ENCODE results near the gene FASTKD1.
"Not testable (repeated sequence)": the region's sequence is repeated elsewhere in the genome, so short reads cannot be mapped to it uniquely, and the experiment has no call there.

Gene FASTKD1

GRCh38 chr2:169583518-169583917, 9.9 kb upstream of the FASTKD1 start:
- peaks cover 9 to 19% (median 17%) of the 10 kb centered on the region in 4 experiments for H3K4me1 ChIP-seq (ENCODE audit: control extremely low read depth in 1 of 4, control insufficient read depth in 4 of 4, insufficient read depth in 4 of 4, low read length in 3 of 4)
- peaks cover 0 to 2% (median 0%) of the 10 kb centered on the region in 5 experiments for H3K9me3 ChIP-seq (ENCODE audit: control extremely low read depth in 1 of 5, control insufficient read depth in 4 of 5, insufficient read depth in 2 of 5, low read depth in 1 of 5, low read length in 4 of 5)
- H3K36me3 ChIP-seq (ENCODE audit: control insufficient read depth in 4 of 4, insufficient read depth in 4 of 4, low read length in 3 of 4): no peaks in the 10 kb centered on the region
- no peaks in the 10 kb centered on the region for H3K27me3 ChIP-seq (replicated peaks in 2 of 5; ENCODE audit: control insufficient read depth in 4 of 5, insufficient read depth in 5 of 5, low read length in 4 of 5)
- CTCF ChIA-PET: interaction anchor here (2.9 kb wide), 1 partner anchor 10 kb away, joined by 12 read pairs; the partner anchor contains the start of gene FASTKD1
- peak overlapping the region in 4 of 7 experiments; percentile 81 to 99 (median 96) for H3K4me3 ChIP-seq (ENCODE audit: control insufficient read depth in 1 of 7, extremely low read depth in 1 of 7, insufficient read depth in 4 of 7, low read depth in 2 of 7, low read length in 6 of 7)
- no peak for DNase-seq
- POLR2A ChIA-PET: no interaction called here
- peak overlapping the region in 1 of 2 experiments; percentile 98 for H3K27ac ChIP-seq (ENCODE audit: insufficient read depth in 1 of 2, low read depth in 1 of 2, low read length in 2 of 2, poor library complexity in 1 of 2, severe bottlenecking in 2 of 2)
- WGBS (ENCODE audit: insufficient coverage): 100% methylated on average over 1 of the region's 5 CpGs

GRCh38 chr2:169582552-169583266, 9.0 kb upstream of the FASTKD1 start:
- WGBS (ENCODE audit: insufficient coverage): 98% methylated on average over 6 of the region's 10 CpGs
- POLR2A ChIA-PET; H3K4me3 ChIP-seq (ENCODE audit: control insufficient read depth in 1 of 7, extremely low read depth in 1 of 7, insufficient read depth in 4 of 7, low read depth in 2 of 7, low read length in 6 of 7); H3K27me3 ChIP-seq (replicated peaks in 2 of 5; ENCODE audit: control insufficient read depth in 4 of 5, insufficient read depth in 5 of 5, low read length in 4 of 5); DNase-seq; H3K9me3 ChIP-seq (ENCODE audit: control extremely low read depth in 1 of 5, control insufficient read depth in 4 of 5, insufficient read depth in 2 of 5, low read depth in 1 of 5, low read length in 4 of 5); H3K36me3 ChIP-seq (ENCODE audit: control insufficient read depth in 4 of 4, insufficient read depth in 4 of 4, low read length in 3 of 4); H3K27ac ChIP-seq (ENCODE audit: insufficient read depth in 1 of 2, low read depth in 1 of 2, low read length in 2 of 2, poor library complexity in 1 of 2, severe bottlenecking in 2 of 2): not testable (repeated sequence)
- CTCF ChIA-PET: interaction anchor here (2.9 kb wide), 1 partner anchor 10 kb away, joined by 12 read pairs; the partner anchor contains the start of gene FASTKD1
- H3K4me1 ChIP-seq (ENCODE audit: control extremely low read depth in 1 of 4, control insufficient read depth in 4 of 4, insufficient read depth in 4 of 4, low read length in 3 of 4): peaks cover 9 to 19% (median 17%) of the 10 kb centered on the region in 4 experiments

GRCh38 chr2:169579044-169579443, 5.4 kb upstream of the FASTKD1 start:
- DNase-seq: no peak
- ChIA-PET POLR2A (no interaction called here), CTCF (no interaction called here)
- H3K9me3 ChIP-seq (ENCODE audit: control extremely low read depth in 1 of 5, control insufficient read depth in 4 of 5, insufficient read depth in 2 of 5, low read depth in 1 of 5, low read length in 4 of 5): peaks cover 0 to 2% (median 0%) of the 10 kb centered on the region in 5 experiments
- no peaks in the 10 kb centered on the region for H3K4me1 ChIP-seq (ENCODE audit: control extremely low read depth in 1 of 4, control insufficient read depth in 4 of 4, insufficient read depth in 4 of 4, low read length in 3 of 4)
- no peaks in the 10 kb centered on the region for H3K27me3 ChIP-seq (replicated peaks in 2 of 5; ENCODE audit: control insufficient read depth in 4 of 5, insufficient read depth in 5 of 5, low read length in 4 of 5)
- no peak overlapping the region for H3K27ac ChIP-seq (ENCODE audit: insufficient read depth in 1 of 2, low read depth in 1 of 2, low read length in 2 of 2, poor library complexity in 1 of 2, severe bottlenecking in 2 of 2)
- 90% methylated on average over 2 of the region's 6 CpGs for WGBS (ENCODE audit: insufficient coverage)
- H3K36me3 ChIP-seq (ENCODE audit: control insufficient read depth in 4 of 4, insufficient read depth in 4 of 4, low read length in 3 of 4): no peaks in the 10 kb centered on the region
- H3K4me3 ChIP-seq (ENCODE audit: control insufficient read depth in 1 of 7, extremely low read depth in 1 of 7, insufficient read depth in 4 of 7, low read depth in 2 of 7, low read length in 6 of 7): no peak overlapping the region

GRCh38 chr2:169575264-169575663, 1.6 kb upstream of the FASTKD1 start:
- H3K36me3 ChIP-seq (ENCODE audit: control insufficient read depth in 4 of 4, insufficient read depth in 4 of 4, low read length in 3 of 4); H3K4me3 ChIP-seq (ENCODE audit: control insufficient read depth in 1 of 7, extremely low read depth in 1 of 7, insufficient read depth in 4 of 7, low read depth in 2 of 7, low read length in 6 of 7); H3K27me3 ChIP-seq (replicated peaks in 2 of 5; ENCODE audit: control insufficient read depth in 4 of 5, insufficient read depth in 5 of 5, low read length in 4 of 5); POLR2A ChIA-PET; CTCF ChIA-PET; H3K9me3 ChIP-seq (ENCODE audit: control extremely low read depth in 1 of 5, control insufficient read depth in 4 of 5, insufficient read depth in 2 of 5, low read depth in 1 of 5, low read length in 4 of 5); H3K27ac ChIP-seq (ENCODE audit: insufficient read depth in 1 of 2, low read depth in 1 of 2, low read length in 2 of 2, poor library complexity in 1 of 2, severe bottlenecking in 2 of 2); DNase-seq: not testable (repeated sequence)
- 93% methylated on average over 20 of the region's 36 CpGs for WGBS (ENCODE audit: insufficient coverage)
- H3K4me1 ChIP-seq (ENCODE audit: control extremely low read depth in 1 of 4, control insufficient read depth in 4 of 4, insufficient read depth in 4 of 4, low read length in 3 of 4): peaks cover 5 to 12% (median 9%) of the 10 kb centered on the region in 4 experiments

- POLR2A ChIA-PET: not testable (repeated sequence)
- no CpG with 5 or more reads among the region's 5 CpGs for WGBS (ENCODE audit: insufficient coverage)
Observed at GRCh38 chr2:169574539-169574938, 874 bp upstream of the FASTKD1 start.

GRCh38 chr2:169573974-169574299, 272 bp upstream of the FASTKD1 start:
- CTCF ChIA-PET: interaction anchor here (1.4 to 2.4 kb wide), 4 partner anchors 9 to 45 kb away, joined by 3 to 12 read pairs (median 5); no protein-coding TSS in a partner anchor

More at GRCh38 chr2:169574539-169574938, 874 bp upstream of the FASTKD1 start:
- H3K36me3 ChIP-seq (ENCODE audit: control insufficient read depth in 4 of 4, insufficient read depth in 4 of 4, low read length in 3 of 4); H3K9me3 ChIP-seq (ENCODE audit: control extremely low read depth in 1 of 5, control insufficient read depth in 4 of 5, insufficient read depth in 2 of 5, low read depth in 1 of 5, low read length in 4 of 5); DNase-seq; H3K27me3 ChIP-seq (replicated peaks in 2 of 5; ENCODE audit: control insufficient read depth in 4 of 5, insufficient read depth in 5 of 5, low read length in 4 of 5); CTCF ChIA-PET; H3K27ac ChIP-seq (ENCODE audit: insufficient read depth in 1 of 2, low read depth in 1 of 2, low read length in 2 of 2, poor library complexity in 1 of 2, severe bottlenecking in 2 of 2); H3K4me3 ChIP-seq (ENCODE audit: control insufficient read depth in 1 of 7, extremely low read depth in 1 of 7, insufficient read depth in 4 of 7, low read depth in 2 of 7, low read length in 6 of 7): not testable (repeated sequence)
- H3K4me1 ChIP-seq (ENCODE audit: control extremely low read depth in 1 of 4, control insufficient read depth in 4 of 4, insufficient read depth in 4 of 4, low read length in 3 of 4): peaks cover 5 to 12% (median 9%) of the 10 kb centered on the region in 4 experiments

GRCh38 chr2:169572821-169573159, 875 bp downstream of the FASTKD1 start:
- Histone ChIP-seq H3K9me3 (ENCODE audit: control extremely low read depth in 1 of 5, control insufficient read depth in 4 of 5, insufficient read depth in 2 of 5, low read depth in 1 of 5, low read length in 4 of 5) (no peaks in the 10 kb centered on the region), H3K4me1 (ENCODE audit: control extremely low read depth in 1 of 4, control insufficient read depth in 4 of 4, insufficient read depth in 4 of 4, low read length in 3 of 4) (peaks cover 5 to 12% (median 9%) of the 10 kb centered on the region in 4 experiments), H3K27me3 (replicated peaks in 2 of 5; ENCODE audit: control insufficient read depth in 4 of 5, insufficient read depth in 5 of 5, low read length in 4 of 5) (no peaks in the 10 kb centered on the region), H3K4me3 (ENCODE audit: control insufficient read depth in 1 of 7, extremely low read depth in 1 of 7, insufficient read depth in 4 of 7, low read depth in 2 of 7, low read length in 6 of 7) (peak overlapping the region in 6 of 7 experiments; percentile 87 to 100 (median 96)), H3K36me3 (ENCODE audit: control insufficient read depth in 4 of 4, insufficient read depth in 4 of 4, low read length in 3 of 4) (peaks cover 0 to 17% (median under 1%) of the 10 kb centered on the region in 4 experiments), H3K27ac (ENCODE audit: insufficient read depth in 1 of 2, low read depth in 1 of 2, low read length in 2 of 2, poor library complexity in 1 of 2, severe bottlenecking in 2 of 2) (peak overlapping the region; percentile 70 to 88)
- DNase-seq: no peak
- WGBS (ENCODE audit: insufficient coverage): 20% methylated on average over 1 of the region's 2 CpGs
- ChIA-PET CTCF (interaction anchor here (1.4 to 2.4 kb wide), 5 partner anchors 10 to 44 kb away, joined by 3 to 12 read pairs (median 6); no protein-coding TSS in a partner anchor), POLR2A (interaction anchor here (0.5 to 0.6 kb wide), 2 partner anchors 66 to 178 kb away, joined by 3 to 4 read pairs; no protein-coding TSS in a partner anchor)

More at GRCh38 chr2:169573974-169574299, 272 bp upstream of the FASTKD1 start:
- POLR2A ChIA-PET: no interaction called here
- H3K27me3 ChIP-seq (replicated peaks in 2 of 5; ENCODE audit: control insufficient read depth in 4 of 5, insufficient read depth in 5 of 5, low read length in 4 of 5): no peaks in the 10 kb centered on the region
- H3K27ac ChIP-seq (ENCODE audit: insufficient read depth in 1 of 2, low read depth in 1 of 2, low read length in 2 of 2, poor library complexity in 1 of 2, severe bottlenecking in 2 of 2): peak overlapping the region in 1 of 2 experiments; percentile 88
- H3K4me1 ChIP-seq (ENCODE audit: control extremely low read depth in 1 of 4, control insufficient read depth in 4 of 4, insufficient read depth in 4 of 4, low read length in 3 of 4): peaks cover 5 to 12% (median 9%) of the 10 kb centered on the region in 4 experiments
- WGBS (ENCODE audit: insufficient coverage): 57% methylated on average over 2 of the region's 6 CpGs
- peaks cover 0 to 12% (median under 1%) of the 10 kb centered on the region in 4 experiments for H3K36me3 ChIP-seq (ENCODE audit: control insufficient read depth in 4 of 4, insufficient read depth in 4 of 4, low read length in 3 of 4)
- H3K9me3 ChIP-seq (ENCODE audit: control extremely low read depth in 1 of 5, control insufficient read depth in 4 of 5, insufficient read depth in 2 of 5, low read depth in 1 of 5, low read length in 4 of 5): no peaks in the 10 kb centered on the region
- H3K4me3 ChIP-seq (ENCODE audit: control insufficient read depth in 1 of 7, extremely low read depth in 1 of 7, insufficient read depth in 4 of 7, low read depth in 2 of 7, low read length in 6 of 7): peak overlapping the region; percentile 68 to 100 (median 94)
- DNase-seq: no peak

Measured in common myeloid progenitor, CD34-positive (primary cell).